Kidney epithelial cell (primary cell): ENCODE results near the gene ANKRD34A. TPM values are rescaled to one million over a fixed set of nuclear protein-coding genes. Genes with fewer than 3 reads are reported as not detected.
A peak's percentile ranks its signal among the peaks of the same experiment; 100 is the strongest.

Experiments
- DNase-seq: peaks from one replicate; pipeline ENCODE4 v3.0.0-alpha.2; 2010; ENCODE audit warnings: low read depth
- H3K27me3 ChIP-seq: 2 replicates; pipeline ENCODE4 v1.6.0; 2011; ENCODE audit warnings: low read length; ENCODE audit not compliant: control insufficient read depth, insufficient read depth
- H3K36me3 ChIP-seq: 2 replicates; pipeline ENCODE4 v1.5.1; 2011; ENCODE audit warnings: low read length; ENCODE audit not compliant: control insufficient read depth, insufficient read depth
- H3K4me3 ChIP-seq: 2 replicates; pipeline ENCODE4 v1.5.1; 2011; ENCODE audit warnings: low read depth, mild to moderate bottlenecking, control low read depth, low read length
- total RNA-seq: library from RNA; depleted of rRNA; stranded (reverse); fragments of >200 nt; gene quantifications from 2 replicates; pipeline ENCODE4 v1.2.3, GENCODE V29; 2015
- TF ChIP-seq, protein P1 (sequence below): IDR thresholded peaks from 2 replicates; pipeline ENCODE4 v1.5.1; 2011; ENCODE audit warnings: mild to moderate bottlenecking, moderate library complexity, low read length, control low read depth, inconsistent platforms; ENCODE audit not compliant: insufficient read depth, poor library complexity, severe bottlenecking

ANKRD34A gene
- total RNA-seq, 1 donor from 2014 or later, result 0.46 TPM

DNA sequence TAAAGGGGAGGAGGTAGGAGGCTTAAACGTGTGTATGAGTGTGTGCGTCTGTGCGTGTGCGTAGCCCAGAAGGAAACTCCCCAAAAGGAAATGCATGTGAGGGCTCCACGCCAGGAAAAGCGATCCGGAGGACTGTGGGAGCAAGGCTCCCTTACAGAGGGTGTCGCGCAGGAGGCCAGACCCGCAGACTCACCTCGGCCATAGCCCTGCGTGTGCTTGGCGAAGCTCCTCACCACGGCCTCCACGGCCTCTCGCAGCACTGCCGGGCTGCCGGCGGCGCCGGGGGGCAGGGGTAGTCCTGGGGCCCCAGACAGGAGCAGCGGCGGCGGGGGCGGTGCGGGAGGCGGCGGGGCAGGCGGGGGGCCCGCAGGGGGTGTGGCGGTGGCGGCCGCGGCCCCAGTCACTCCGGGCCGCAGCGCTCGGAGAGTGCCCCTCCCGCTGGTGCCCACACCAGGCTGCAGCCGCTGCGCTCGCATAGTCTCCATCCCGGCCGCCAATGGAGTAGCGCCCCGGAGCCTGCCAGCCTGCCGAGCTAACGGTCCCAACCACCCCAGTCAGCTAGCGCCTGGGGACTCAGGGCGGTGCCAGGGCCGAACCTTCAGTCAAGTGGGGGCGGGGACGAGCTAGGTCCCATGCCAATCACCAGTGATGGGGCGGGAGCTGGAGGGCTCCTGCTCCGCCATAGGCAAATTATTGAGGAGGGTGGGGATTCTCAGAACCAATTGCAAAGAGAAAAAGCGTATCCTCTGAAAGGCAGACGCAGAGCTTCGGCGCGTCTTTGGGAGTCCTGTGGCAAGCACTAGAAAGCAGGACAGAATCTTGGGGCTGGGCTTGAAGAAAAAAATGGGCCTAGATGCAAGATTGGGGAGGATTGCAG, 6.7 kb downstream of the ANKRD34A start, which contains the start of gene LIX1L:
TSS of gene LIX1L (minus strand) at position 575 of the 877 bp plus-strand sequence. CDS start at position 485, 90 bp downstream.
- Histone ChIP-seq H3K36me3 (peaks cover 1% of the 10 kb centered on the region), H3K4me3 (peak within 1 kb of the TSS; percentile 55), H3K27me3 (no peaks in the 10 kb centered on the region)
- DNase-seq, result peak; percentile 79
- TF ChIP-seq, protein P1, sequence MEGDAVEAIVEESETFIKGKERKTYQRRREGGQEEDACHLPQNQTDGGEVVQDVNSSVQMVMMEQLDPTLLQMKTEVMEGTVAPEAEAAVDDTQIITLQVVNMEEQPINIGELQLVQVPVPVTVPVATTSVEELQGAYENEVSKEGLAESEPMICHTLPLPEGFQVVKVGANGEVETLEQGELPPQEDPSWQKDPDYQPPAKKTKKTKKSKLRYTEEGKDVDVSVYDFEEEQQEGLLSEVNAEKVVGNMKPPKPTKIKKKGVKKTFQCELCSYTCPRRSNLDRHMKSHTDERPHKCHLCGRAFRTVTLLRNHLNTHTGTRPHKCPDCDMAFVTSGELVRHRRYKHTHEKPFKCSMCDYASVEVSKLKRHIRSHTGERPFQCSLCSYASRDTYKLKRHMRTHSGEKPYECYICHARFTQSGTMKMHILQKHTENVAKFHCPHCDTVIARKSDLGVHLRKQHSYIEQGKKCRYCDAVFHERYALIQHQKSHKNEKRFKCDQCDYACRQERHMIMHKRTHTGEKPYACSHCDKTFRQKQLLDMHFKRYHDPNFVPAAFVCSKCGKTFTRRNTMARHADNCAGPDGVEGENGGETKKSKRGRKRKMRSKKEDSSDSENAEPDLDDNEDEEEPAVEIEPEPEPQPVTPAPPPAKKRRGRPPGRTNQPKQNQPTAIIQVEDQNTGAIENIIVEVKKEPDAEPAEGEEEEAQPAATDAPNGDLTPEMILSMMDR, result no peak

- Histone ChIP-seq H3K27me3 (no peaks in the 10 kb centered on the region), H3K36me3 (peaks cover 1% of the 10 kb centered on the region), H3K4me3 (peak overlapping the region; percentile 55)
- TF ChIP-seq, protein P1, result no peak
- DNase-seq, result no peak
Measured at GRCh38 chr1:145956781-145957442, 7.5 kb downstream of the ANKRD34A start.

DNA sequence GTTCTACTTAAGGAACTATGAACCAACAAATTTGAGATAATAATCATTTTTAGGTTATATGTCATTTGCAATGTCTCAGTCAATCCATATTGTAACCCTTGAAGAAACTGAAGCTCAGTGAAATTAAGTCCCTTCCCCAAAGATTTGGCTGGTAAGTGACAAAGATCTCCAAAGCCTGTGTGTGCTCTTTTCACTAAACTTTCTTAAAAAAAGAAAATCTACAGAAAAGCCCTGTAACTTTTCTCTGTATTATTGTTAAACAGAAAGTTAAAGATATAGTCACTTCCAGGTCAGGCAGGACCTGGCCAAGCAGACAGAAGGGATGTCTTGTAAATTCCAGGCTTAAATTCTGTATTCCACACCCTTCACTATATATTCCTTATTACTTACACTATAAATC, 8.0 kb downstream of the ANKRD34A start:
- Histone ChIP-seq H3K36me3 (peaks cover 1% of the 10 kb centered on the region), H3K4me3 (peak overlapping the region; percentile 55), H3K27me3 (no peaks in the 10 kb centered on the region)
- TF ChIP-seq, protein P1, result no peak
- DNase-seq, result no peak

- no peak for DNase-seq
- Histone ChIP-seq H3K4me3 (no peak overlapping the region), H3K27me3 (no peaks in the 10 kb centered on the region), H3K36me3 (peaks cover 1% of the 10 kb centered on the region)
- TF ChIP-seq, protein P1, result no peak
Measured at GRCh38 chr1:145955436-145955835, 8.9 kb downstream of the ANKRD34A start.

DNA sequence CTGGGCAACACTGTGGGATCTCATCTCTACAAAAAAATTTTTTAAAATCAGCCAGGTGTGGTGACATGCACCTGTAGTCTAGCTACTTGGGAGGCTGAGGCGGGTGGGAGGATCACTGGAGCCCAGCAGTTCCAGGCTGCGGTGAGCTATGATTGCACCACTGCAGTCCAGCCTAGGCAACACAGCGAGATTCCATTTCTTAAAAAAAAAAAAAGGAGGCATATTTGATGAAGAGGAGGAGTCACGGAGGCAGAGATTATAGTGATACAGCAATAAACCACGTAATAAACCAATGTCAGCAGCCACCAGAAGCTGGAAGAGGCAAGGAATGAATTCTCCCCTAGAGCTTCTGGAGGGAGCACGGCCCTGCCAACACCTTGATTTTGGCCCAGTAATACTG, 10.5 kb downstream of the ANKRD34A start:
- no peak overlapping the region for H3K4me3 ChIP-seq
- H3K36me3 ChIP-seq, result peaks cover 1% of the 10 kb centered on the region
- no peaks in the 10 kb centered on the region for H3K27me3 ChIP-seq
- DNase-seq, result no peak
- TF ChIP-seq, protein P1, result no peak
